ENCODE measurements around the gene ANKRD13A.
"Not testable (repeated sequence)": the region's sequence is repeated elsewhere in the genome, so short reads cannot be mapped to it uniquely, and the experiment has no call there.

The ANKRD13A gene

DNA sequence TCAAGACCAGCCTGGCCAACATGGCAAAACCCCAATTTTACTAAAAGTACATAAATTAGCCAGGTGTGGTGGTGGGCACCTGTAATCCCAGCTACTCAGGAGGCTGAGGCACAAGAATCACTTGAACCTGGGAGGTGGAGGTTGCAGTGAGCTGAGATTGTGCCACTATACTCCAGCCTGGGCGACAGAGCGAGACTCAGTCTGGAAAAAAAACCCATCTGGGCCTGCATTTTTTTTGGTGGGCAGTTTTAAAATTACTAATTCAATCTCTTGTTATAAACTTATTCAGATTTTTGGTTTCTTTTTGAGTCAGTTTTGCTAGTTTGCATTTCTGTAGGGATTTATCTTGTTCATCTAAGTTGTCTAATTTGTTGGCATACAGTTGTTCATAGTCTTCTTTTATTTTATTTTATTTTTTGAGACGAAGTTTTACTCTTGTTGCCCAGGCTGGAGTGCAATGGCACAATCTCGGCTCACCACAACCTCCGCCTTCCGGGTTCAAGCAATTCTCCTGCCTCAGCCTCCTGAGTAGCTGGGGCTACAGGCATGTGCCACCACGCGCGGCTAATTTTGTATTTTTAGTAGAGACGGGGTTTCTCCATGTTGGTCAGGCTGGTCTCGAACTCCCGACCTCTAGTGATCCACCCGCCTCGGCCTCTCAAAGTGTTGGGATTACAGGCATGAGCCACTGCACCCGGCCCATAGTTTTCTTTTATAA is 9.6 kb downstream of the ANKRD13A start:
- not testable (repeated sequence) for DNase-seq

DNA sequence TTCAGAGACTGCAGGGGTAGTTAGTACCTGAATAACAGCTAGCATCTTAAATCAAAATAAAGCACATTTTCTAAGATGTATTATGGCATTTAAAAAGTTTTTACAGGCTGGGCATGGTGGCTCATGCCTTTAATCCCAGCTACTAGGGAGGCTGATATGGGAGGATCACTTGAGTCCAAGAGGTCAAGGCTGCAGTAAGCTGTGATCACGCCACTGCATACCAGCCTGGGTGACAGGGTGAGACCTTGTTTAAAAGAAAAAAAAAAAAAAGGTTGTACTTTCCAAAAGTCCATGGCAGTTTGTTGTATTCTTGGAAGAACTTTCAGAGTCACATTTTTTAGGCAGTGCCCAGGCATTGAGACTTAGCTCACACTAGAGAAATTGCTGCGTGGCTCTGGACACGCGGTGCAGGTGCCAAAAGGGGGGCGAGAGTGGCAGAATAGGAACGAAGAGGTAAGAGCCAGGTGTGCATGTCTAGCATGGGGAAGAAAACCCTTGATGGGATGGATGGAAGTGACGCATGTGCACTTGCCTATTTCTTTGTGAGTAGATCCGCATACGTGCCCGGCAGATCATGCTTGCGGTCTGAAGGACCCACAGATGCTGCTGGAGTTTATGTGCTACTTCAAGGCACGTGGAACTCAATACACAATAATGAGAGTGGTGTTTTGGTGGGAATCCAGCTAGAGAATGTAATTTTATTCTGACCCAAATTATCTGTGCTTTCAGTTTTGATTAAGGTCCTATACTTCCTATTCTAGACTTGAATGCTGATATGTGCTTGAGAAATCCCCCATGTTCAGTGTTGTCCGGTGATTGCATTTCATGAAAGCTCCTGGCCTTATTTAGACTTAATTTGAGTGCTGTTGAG is 11.9 kb downstream of the ANKRD13A start:
- DNase-seq, result no peak

DNA sequence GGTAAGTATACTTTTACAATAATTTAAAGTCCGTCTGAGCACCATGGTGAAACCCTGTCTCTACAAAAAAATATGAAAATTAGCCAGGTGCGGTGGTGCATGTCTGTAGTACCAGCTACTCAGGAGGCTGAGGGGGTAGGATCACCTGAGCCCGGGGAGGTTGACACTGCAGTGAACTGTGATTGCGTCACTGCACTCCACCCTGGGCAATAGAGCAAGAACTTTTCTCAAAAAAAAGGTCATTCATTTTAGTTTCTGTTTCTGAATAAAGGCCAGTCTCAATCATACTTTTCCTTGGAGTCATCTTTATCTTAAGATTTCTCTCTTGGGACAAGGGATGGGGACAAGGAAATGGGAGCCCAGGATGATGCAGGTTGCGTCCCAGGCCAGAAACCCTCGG is 12.9 kb downstream of the ANKRD13A start:
- no peak for DNase-seq

DNA sequence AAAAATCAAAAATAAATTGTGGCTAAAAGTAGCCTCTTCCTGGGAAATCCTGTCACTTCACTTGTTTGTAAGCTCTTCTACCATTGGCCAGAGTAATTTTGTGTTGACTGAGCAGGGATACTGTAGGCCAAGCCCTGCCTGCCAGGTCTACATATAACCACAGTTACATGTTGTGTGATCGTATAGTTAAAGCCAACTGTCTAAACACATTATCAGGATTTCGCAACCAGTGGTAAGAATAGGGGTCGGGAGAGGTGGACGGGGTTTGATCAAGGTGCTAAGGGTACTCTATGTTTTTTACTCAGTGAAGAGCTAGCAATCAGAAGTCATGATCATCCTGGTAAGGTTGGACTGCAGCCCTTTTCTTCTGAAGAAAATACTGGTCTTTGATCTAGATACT is 13.4 kb downstream of the ANKRD13A start:
- no peak for DNase-seq

DNA sequence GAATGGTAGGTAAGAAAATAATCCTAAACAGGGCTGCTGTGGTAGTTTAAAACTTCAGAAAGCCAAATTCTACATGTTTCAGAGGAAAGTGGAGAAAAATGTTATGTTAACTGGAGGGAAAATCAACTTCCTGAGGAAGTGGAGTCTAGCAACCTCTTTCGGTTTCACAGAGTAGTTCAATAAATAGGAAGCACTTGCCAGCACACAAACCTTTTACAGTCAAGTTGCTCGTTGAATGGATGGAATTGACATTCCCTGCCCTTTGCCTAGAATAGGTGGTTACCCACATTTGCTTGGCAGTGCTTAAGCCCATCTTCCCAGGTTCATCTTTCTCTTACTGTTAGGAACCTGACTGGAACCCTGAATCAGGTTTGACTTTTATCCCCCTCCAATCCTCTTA is 15.9 kb downstream of the ANKRD13A start:
- no peak for DNase-seq

DNA sequence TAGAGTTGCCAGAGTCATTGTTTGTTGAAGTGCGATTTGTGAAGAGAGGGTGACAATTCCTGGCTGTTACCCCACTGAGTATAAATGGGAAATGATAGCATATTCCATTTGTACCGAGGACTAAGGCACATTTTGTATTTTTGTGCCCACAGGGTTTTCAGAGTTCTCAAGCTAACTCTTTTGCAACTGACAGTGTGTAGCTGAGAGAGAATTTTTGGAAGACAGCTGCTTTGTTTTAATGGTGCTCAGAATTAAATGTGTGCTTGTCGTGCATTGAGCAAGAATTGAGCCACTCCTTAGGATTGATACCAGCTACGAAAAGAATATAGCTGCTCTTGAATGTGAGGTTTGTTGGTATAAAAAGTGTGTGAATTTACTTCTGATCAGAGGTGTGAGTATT is 21.7 kb downstream of the ANKRD13A start:
- no peak for DNase-seq

DNA sequence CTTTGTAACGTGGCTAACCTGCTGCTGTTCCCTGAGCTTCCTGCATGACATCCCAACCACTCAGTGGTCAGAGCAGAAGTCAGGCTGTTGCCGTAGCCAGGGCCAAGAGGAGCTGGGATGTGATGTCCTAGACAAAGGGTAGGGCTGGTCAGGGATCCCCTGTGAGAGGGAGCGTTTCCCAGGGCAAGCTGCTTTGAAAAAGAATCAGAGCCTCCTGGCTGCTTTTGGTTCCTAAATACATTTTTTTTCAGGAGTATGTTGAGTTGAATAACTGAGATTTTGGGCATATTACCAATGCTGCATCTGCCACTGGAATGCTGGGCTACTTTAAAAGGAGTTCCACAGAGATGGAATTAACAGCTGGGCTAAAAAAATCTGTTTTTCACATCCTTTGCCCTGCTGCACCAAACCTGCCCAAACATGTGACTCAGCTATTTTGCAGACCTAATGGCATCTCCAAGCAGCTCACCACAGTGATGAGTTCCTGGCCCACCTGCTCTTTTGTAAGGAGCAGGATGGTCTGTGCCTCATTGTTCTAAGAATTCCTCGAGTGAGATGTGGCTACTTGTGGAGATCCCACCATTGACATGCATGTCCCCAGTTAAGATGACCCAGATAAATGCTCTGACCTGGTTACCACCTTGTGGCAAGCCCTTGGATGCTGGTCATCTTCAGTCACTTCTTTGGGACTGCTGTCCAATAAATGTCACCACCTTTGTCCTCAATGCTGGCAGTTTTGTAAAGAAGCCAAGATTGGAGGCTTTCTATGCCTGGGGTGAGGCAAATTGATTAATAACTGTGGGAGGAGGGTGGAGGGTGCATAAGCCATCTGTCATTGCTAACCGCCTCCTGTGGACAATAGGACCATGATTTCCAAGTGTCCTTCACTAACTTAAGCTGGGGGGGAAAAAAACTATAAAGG is 24.1 kb downstream of the ANKRD13A start:
- DNase-seq, result peak; percentile 41

DNA sequence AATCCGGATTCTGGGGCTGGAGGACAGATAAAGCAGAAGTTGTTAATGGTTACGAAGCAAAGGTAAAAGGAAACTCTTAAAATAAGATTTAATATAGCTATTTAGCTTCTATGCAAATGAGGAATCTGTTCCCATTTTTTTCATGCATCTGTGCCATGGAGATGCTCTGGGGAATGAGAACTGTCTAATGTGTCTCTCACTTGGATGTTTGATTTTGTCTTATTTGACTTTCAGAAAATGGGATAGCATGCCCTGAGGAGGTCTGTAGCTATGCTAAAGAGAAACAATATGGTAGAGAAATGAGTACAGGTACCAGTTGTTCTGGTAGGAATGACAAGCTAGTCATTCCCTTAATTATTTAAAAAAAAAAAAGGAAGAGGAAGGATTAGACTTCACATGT is 24.8 kb downstream of the ANKRD13A start:
- DNase-seq, result no peak

DNA sequence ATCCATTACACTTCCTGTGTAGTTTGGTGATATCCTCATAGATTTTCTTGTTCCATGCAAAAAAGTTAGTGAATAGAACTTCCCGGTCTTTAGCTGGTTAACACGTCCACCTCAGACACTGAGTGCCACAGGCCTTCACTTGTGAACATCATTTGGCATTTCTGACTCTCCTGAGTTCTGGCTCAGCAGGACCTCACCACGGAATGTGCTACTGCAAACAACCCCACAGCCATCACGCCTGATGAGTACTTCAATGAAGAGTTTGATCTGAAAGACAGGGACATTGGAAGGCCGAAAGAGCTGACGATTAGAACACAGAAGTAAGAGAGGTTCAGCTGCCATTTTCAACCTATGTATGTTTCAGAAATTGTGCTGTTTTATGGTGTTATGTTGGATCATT is 29.1 kb downstream of the ANKRD13A start:
- no peak for DNase-seq

DNA sequence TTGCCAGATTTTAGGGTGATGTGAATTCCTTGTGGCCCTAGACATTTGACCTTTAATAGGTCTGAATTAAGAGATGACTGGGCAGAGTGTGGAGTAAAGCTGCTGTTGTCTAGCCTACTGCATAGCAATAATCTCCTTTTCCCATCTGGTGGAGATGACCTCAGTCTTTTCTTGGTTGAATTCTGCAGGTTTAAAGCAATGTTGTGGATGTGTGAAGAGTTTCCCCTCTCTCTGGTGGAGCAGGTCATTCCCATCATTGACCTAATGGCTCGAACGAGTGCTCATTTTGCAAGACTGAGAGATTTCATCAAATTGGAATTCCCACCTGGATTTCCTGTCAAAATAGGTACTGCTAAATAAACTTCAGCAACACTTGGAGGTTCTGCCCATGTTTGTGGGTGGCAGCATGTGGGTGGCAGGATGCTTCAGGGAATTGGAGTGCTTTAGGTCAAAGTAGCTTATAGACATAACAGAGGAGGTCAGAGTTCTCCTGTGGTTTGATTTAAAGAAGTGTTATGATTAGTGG is 30.1 kb downstream of the ANKRD13A start:
- no peak for DNase-seq

DNA sequence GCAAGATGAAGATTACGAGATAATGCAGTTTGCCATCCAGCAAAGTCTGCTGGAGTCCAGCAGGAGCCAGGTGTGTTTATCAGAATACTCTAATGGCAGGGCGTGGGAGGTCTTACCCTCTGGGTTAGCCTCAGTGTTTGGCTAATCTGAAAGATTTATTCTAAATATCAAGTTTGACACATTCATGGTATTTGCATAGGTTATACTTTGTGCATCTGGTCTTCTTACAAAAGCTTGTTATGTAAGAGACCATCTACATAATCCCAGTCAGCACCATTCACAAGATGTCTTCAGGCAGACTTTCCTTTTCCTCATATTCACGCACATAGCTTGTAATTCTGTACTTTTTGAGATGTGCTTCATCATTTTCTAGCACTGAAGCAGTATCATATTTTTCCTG is 34.7 kb downstream of the ANKRD13A start:
- no peak for DNase-seq

DNA sequence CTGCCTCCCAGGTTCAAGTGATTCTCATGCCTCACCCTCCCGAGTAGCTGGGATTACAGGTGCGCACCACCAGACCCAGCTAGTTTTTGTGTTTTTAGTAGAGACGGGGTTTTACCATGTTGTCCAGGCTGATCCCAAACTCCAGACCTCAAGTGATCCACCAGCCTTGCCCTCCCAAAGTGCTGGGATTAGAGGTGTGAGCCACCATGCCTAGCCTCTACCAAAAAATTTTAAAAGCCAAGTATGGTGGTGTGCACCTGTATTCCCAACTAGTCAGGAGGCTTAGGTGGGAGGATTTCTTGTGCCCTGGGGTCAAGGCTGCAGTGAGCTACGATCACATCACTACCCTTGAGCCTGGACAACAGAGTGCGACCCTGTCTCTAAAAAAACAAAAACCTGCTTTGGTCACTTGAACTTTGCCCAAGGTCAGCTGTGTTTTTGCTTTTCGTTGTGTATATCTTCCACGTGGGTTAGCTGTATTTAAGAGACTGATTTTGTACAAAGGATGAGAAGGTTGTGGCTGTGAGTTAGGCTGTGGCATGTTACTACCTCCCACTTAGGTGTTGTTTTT is 36.4 kb downstream of the ANKRD13A start:
- no peak for DNase-seq

DNA sequence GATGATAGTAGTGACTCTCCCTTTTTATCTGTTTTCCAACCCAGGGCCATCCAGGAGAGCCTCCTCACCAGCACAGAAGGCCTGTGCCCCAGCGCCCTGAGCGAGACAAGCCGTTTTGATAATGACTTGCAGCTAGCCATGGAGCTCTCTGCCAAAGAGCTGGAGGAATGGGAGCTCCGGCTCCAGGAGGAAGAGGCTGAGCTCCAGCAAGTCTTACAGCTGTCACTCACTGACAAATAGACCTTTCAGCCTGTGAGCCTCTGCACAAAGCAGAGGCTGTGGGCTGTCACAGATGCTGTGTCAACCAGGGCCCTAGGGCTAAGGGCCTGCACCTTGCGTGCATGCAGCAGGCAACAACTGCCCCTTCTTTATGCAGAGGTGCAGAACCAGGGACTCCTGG is 38.1 kb downstream of the ANKRD13A start:
- no peak for DNase-seq

DNA sequence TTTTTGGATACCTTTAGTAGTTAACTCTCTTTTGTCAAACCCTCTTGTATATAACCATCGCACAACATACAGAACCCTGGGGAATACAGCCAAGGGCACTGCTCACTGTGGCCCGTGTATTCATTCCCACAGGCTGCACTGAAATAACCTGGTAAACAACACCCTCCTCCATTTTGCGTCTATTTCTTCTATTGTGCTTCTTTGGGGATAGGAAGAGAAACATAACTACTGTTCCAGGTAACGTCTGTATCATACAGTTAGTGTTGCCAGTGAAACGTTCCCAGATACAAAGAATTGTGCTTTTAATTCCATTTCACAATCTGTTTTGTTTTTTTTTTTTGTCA is 39.5 kb downstream of the ANKRD13A start:
- no peak for DNase-seq

DNA sequence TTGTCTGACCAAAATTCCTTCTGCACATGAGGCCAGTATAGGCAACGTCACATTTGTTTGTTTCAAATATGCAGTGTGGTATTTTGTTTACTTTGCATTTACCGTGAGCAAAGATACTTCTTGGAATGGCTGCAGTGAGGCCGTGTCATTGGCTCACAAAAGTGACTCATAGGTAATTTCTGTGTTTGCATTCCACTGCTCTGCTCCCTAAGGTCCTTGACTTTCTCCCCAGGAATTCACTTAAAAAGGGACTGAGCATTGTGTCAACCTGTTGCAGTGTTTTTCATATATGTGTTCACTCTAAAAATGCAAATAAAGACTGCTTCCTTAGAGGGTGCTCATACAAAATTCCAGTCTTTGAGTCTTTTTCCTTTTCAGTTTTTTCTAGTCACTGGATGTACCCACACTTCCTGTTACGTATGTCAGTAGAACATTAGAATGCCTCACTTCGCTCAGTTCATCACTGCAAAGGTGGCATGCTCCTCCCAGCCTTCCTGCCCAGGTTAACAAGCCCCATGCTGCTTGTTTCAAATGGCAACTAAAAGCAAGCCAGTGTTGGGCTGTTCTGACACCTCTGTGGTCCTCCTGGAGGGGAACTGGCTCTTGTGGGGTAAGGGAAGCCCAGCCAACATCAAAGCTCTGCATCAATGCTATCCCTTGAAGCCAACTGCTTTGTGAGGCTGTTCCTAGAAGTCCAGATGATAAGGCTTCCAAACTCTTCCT is 40.0 kb downstream of the ANKRD13A start:
- no peak for DNase-seq

DNA sequence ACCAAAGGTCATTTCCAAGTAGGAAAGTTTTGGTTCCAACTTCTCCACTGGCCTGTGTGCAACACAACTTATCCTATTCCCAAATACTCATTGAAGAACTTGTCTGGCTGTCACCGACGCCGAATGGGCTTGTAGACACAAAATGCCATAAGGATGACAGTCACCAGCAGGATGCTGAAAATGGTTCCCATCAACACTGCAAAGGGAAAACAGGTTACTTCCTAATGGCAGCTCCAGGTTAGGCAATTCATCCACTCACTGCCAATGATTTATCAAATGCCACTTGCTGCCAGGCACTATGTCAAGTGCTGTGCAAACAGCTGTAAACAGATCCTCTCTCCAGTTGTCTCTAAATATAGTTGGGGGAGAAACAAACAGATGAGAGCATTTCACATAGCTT is 43.0 kb downstream of the ANKRD13A start:
- no peak for DNase-seq

DNA sequence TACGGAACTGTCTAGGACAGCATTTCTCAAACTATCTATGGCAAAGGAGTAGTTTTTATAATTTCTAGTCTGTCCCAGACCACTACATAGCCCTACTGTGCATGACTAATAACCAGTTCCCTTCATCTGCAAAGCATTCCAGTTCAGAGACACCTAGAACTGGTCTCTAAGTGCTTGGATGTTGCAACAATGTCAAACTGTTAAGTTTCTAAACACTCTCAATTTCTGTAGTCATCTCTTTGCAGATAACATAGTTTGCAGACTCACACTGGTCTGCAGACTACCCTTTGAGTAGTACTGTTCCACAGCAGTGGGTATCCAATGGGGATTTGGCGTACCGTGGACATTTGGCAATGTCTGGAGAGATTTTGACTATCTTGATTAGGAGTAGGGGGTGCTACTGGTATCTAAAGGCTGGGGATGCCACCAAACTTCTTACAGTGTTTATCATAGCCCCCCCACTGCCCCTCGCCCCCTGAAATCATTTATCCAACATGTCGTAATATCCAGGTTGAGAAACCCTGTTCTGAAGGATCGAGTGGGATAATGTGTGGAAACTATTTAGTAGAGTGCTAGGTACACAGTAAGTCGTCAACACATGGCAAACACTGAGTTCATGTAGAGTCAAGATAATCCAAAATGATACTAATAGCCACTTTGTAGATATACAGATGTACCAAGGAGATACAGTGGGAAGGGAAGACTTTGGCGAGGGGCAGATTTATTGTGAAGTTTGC is 47.4 kb downstream of the ANKRD13A start:
- DNase-seq, result no peak

DNA sequence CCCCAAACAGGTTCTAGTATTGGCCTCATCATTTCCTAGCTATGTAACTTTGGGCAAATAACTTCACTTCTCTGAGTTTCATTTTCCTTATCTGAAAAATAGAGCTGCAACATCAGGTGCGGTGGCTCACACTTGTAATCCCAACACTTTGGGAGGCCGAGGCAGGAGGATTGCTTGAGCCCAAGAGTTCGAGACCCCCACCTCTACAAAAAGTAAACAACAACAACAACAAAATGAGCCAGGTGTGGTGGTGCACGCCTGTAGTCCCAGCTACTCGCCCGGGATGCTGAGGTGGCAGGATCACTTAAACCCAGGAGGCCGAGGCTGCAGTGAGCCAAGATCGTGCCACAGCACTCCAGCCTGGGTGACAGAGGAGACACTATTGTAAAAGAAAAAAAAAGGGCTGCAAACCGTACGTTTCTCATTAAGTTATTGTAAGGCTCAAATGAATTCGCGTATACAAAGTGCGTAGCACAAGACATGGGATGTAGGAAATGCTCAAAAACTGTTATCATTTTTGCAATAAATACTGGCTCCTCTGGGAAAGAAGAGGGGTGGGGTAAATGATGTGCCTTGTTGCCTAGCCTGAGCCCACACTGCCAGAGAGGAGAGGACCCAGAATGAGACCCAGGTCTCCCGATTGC is 48.2 kb downstream of the ANKRD13A start:
- no peak for DNase-seq

DNA sequence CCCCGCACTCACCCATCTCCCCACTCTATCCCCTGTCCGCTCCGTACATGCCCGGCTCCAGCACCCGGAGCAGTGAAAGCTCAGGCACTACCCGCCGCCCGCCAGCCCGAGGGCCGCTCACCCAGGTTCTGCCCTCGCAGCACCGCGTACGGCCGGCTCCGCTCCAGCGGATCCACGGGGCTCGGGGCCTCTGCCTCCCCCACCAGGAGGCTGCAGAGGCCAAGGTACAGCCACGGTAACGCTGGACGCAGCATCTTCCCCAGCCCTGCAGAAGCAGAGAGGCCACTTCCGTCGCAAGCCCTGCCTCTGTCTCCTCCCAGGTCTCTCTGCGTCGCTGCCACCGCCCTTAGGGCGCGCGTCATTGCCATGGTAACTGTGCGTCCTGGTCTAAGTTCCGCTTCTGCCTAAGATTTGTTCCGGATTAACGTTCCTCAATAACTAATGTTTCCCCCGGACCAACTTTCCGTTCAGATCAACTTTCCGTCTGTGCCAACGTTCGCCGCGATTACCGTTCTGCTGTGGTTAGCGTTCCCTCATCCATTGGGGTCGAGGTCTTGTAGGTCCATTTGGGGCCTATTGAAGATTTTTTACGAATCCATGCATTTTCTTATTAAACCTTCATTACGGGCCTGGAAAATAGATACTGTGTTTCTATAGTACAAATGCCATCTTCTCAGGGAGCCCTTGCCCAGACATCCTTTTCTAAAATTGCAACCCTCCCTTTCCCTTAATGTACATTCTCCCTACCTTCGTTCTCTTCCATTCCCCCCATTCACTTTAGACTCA is 49.2 kb downstream of the ANKRD13A start, which contains the start of gene C12orf76:
C12orf76 (minus strand) TSS at position 281 of the 786 bp plus-strand sequence; CDS start at position 254, 27 bp downstream.
- peak; percentile 86 for DNase-seq

DNA sequence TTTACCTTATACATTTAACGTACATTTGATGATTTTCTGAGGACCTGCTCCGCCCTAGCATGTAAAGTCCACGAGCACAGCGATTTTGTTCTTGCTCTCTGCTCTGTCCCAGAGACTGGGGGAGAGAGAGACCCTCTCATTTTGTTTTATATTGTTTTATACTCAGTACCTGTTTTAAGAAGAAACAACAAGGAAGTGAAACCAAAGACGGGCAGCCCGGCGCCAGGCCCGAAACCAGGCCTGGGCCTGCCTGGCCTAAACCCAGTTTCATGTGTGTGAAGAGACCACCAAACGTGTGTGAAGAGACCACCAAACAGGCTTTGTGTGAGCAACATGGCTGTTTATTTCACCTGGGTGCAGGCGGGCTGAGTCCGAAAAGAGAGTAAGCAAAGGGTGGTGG is 49.8 kb downstream of the ANKRD13A start:
- DNase-seq, result not testable (repeated sequence)
